IMR-90 (cell line): ENCODE data around the gene FAM83E. TPM values are rescaled to one million over a fixed set of nuclear protein-coding genes. Genes with fewer than 3 reads are reported as not detected.
A peak's percentile ranks its signal among the peaks of the same experiment; 100 is the strongest.

Experiments
- ATAC-seq: fragments of 200-7000 bp; cut with Tn5 transposase; 2 replicates; pipeline ENCODE4 v1.9.1; 2020; ENCODE audit warnings: low read depth, mild to moderate bottlenecking, moderate library complexity
- BruUV-seq: library from RNA; stranded (reverse); fragments of 400-500 nt; replicated peaks from 2 replicates; lab custom pipeline; 2021; lab: Mats Ljungman, UMichigan
- CTCF ChIA-PET: fragments of 300-600 bp; formaldehyde crosslinking; extraction: SDS; loops from one replicate; lab custom pipeline; 2021; ENCODE audit warnings: antibody characterized with exemption; lab: Yijun Ruan, JAX
- POLR2A ChIA-PET: fragments of 300-600 bp; sonication (Branson Sonifier 250); formaldehyde crosslinking; loops from one replicate; lab custom pipeline; 2022; ENCODE audit warnings: antibody characterized with exemption; ENCODE audit not compliant: unreplicated experiment; lab: Charles Lee
- DNase-seq: peaks from one replicate; pipeline ENCODE4 v3.0.0; 2013
- H2AFZ ChIP-seq: replicated peaks from 2 replicates; pipeline ENCODE3; 2013; ENCODE audit warnings: low read length, mild to moderate bottlenecking; ENCODE audit not compliant: poor library complexity
- H2AK5ac ChIP-seq: 2 replicates; pipeline ENCODE4 v1.6.1; 2013; ENCODE audit warnings: low read depth, low read length, inconsistent platforms
- H2AK9ac ChIP-seq: replicated peaks from 2 replicates; pipeline ENCODE3; 2013; ENCODE audit warnings: mild to moderate bottlenecking, low read depth, low read length, moderate library complexity; ENCODE audit not compliant: poor library complexity
- H2BK120ac ChIP-seq: 2 replicates; pipeline ENCODE4 v1.6.1; 2013; ENCODE audit warnings: low read depth, low read length, inconsistent platforms
- H2BK15ac ChIP-seq: 3 replicates; pipeline ENCODE4 v1.6.1; 2013; ENCODE audit warnings: low read depth, low read length, inconsistent platforms
- H2BK20ac ChIP-seq: 2 replicates; pipeline ENCODE4 v1.6.1; 2013; ENCODE audit warnings: low read depth, mild to moderate bottlenecking, inconsistent platforms, low read length, moderate library complexity
- H2BK5ac ChIP-seq: 2 replicates; pipeline ENCODE4 v1.6.1; 2013; ENCODE audit warnings: mild to moderate bottlenecking, low read depth, low read length, inconsistent platforms; ENCODE audit not compliant: poor library complexity, severe bottlenecking
- H3K14ac ChIP-seq: replicated peaks from 2 replicates; pipeline ENCODE4 v1.6.1; 2013; ENCODE audit warnings: low read depth, low read length, inconsistent platforms
- H3K18ac ChIP-seq: 2 replicates; pipeline ENCODE4 v1.6.1; 2013; ENCODE audit warnings: low read depth, low read length, control low read depth
- H3K23ac ChIP-seq: 2 replicates; pipeline ENCODE4 v1.6.1; 2013; ENCODE audit warnings: low read depth, low read length, inconsistent platforms
- H3K27ac ChIP-seq: 2 replicates; pipeline ENCODE4 v1.5.1; 2013; ENCODE audit warnings: mild to moderate bottlenecking, control low read depth, low read length; ENCODE audit not compliant: insufficient read depth
- H3K27me3 ChIP-seq: 2 replicates; pipeline ENCODE4 v1.6.1; 2013; ENCODE audit warnings: low read length; ENCODE audit not compliant: control insufficient read depth, insufficient read depth
- H3K36me3 ChIP-seq: 2 replicates; pipeline ENCODE4 v1.6.1; 2013; ENCODE audit warnings: low read length, mixed read lengths; ENCODE audit not compliant: control insufficient read depth, insufficient read depth
- H3K4ac ChIP-seq: 2 replicates; pipeline ENCODE4 v1.6.1; 2013; ENCODE audit warnings: low read depth, low read length, inconsistent platforms
- H3K4me1 ChIP-seq: 2 replicates; pipeline ENCODE4 v1.6.1; 2013; ENCODE audit warnings: low read length, mixed read lengths; ENCODE audit not compliant: control insufficient read depth, insufficient read depth
- H3K4me2 ChIP-seq: 2 replicates; pipeline ENCODE4 v1.6.1; 2013; ENCODE audit warnings: low read depth, mild to moderate bottlenecking, control low read depth, low read length, moderate library complexity
- H3K4me3 ChIP-seq: 2 replicates; pipeline ENCODE4 v1.5.1; 2013; ENCODE audit warnings: low read depth, mild to moderate bottlenecking, control low read depth, low read length, moderate library complexity; ENCODE audit not compliant: insufficient read depth
- H3K56ac ChIP-seq: 2 replicates; pipeline ENCODE4 v1.6.1; 2013; ENCODE audit warnings: low read length, inconsistent platforms; ENCODE audit not compliant: insufficient read depth; ENCODE audit errors: extremely low read depth
- H3K79me1 ChIP-seq, 2 experiments: 2 replicates each; pipeline ENCODE4 v1.6.1; 2013; ENCODE audit warnings: low read length in 2 of 2, inconsistent platforms in 1 of 2, low read depth in 1 of 2
- H3K9ac ChIP-seq: 2 replicates; pipeline ENCODE4 v1.6.1; 2013; ENCODE audit warnings: low read depth, low read length, control low read depth
- H3K9me1 ChIP-seq: 2 replicates; pipeline ENCODE4 v1.6.1; 2013; ENCODE audit warnings: low read length, inconsistent platforms; ENCODE audit not compliant: insufficient read depth
- H3K9me3 ChIP-seq: 2 replicates; pipeline ENCODE4 v1.6.1; 2013; ENCODE audit warnings: low read length; ENCODE audit not compliant: control insufficient read depth, insufficient read depth
- H4K20me1 ChIP-seq: 2 replicates; pipeline ENCODE4 v1.6.1; 2013; ENCODE audit warnings: low read length, inconsistent platforms; ENCODE audit not compliant: insufficient read depth
- H4K5ac ChIP-seq: 2 replicates; pipeline ENCODE4 v1.6.1; 2013; ENCODE audit warnings: mild to moderate bottlenecking, low read depth, low read length, control low read depth
- H4K8ac ChIP-seq, 2 experiments: 2 replicates each; pipeline ENCODE4 v1.6.1; 2013; ENCODE audit warnings: low read depth in 2 of 2, low read length in 2 of 2, control low read depth in 1 of 2, inconsistent platforms in 1 of 2
- H4K91ac ChIP-seq: 2 replicates; pipeline ENCODE4 v1.6.1; 2013; ENCODE audit warnings: low read depth, low read length, inconsistent platforms; ENCODE audit not compliant: insufficient read depth
- CEBPB ChIP-seq: IDR thresholded peaks from 2 replicates; pipeline ENCODE4 v1.6.1; 2012; ENCODE audit warnings: low read depth, low read length, improper control_type of control experiment
- FOS ChIP-seq: fragments of 150-350 bp; IDR thresholded peaks from 2 replicates; pipeline ENCODE4 v1.6.1; 2016; ENCODE audit warnings: low read depth, low read length
- MXI1 ChIP-seq: IDR thresholded peaks from 2 replicates; pipeline ENCODE4 v1.6.1; 2012; ENCODE audit warnings: low read depth, mild to moderate bottlenecking, low read length, moderate library complexity, borderline replicate concordance
- NFE2L2 ChIP-seq: fragments of 150-350 bp; IDR thresholded peaks from 2 replicates; pipeline ENCODE4 v1.6.1; 2016; ENCODE audit warnings: low read depth, mild to moderate bottlenecking, low read length
- POLR2A ChIP-seq: IDR thresholded peaks from 2 replicates; pipeline ENCODE4 v1.6.1; 2012; ENCODE audit warnings: mild to moderate bottlenecking, low read depth, low read length
- RFX5 ChIP-seq: IDR thresholded peaks from 2 replicates; pipeline ENCODE4 v1.8.0; 2012; ENCODE audit warnings: low read depth, mild to moderate bottlenecking, low read length, moderate library complexity
- WGBS, 2 experiments: methylation state at CpG; one replicate each; pipeline versions ENCODE4 v1.1.5 to v1.1.7; 2013; ENCODE audit warnings: missing lambda C conversion rate in 2 of 2; ENCODE audit not compliant: insufficient read length in 1 of 2; ENCODE audit errors: extremely low coverage in 2 of 2; 5-methylcytosine and 5-hydroxymethylcytosine counted together
- dilution Hi-C: fragments of 300-500 bp; cut with HindIII; formaldehyde crosslinking; loops from one replicate; pipeline ENCODE4 v1.14.3; 2018; ENCODE audit warnings: low sequenced_read_pairs; ENCODE audit not compliant: unreplicated experiment
- in situ Hi-C: fragments of 300-500 bp; cut with MboI; formaldehyde crosslinking; loops from 3 replicates; pipeline ENCODE4 v1.14.3; 2019; ENCODE audit warnings: low sequenced_read_pairs, inconsistent platforms, mixed read lengths
- intact Hi-C: fragments of 100-400 bp; cut with micrococcal nuclease; formaldehyde crosslinking; loops from 2 replicates; pipeline ENCODE4 v1.10.0; 2022
- polyA plus RNA-seq, 3 experiments: library from polyadenylated mRNA; depleted of rRNA; stranded (reverse); fragments of >200 nt; gene quantifications; 2 replicates each; pipeline ENCODE4 v1.2.3, GENCODE V29; 2012; ENCODE audit warnings: low replicate concordance in 1 of 3
- total RNA-seq: library from RNA; depleted of rRNA; stranded (reverse); fragments of >200 nt; gene quantifications from 2 replicates; pipeline ENCODE4 v1.2.3, GENCODE V29; 2012

The FAM83E gene
- total and polyA plus RNA-seq, 2 of the 4 experiments (the other 2 are of a cell fraction), result 0.05 to 0.36 TPM

DNA sequence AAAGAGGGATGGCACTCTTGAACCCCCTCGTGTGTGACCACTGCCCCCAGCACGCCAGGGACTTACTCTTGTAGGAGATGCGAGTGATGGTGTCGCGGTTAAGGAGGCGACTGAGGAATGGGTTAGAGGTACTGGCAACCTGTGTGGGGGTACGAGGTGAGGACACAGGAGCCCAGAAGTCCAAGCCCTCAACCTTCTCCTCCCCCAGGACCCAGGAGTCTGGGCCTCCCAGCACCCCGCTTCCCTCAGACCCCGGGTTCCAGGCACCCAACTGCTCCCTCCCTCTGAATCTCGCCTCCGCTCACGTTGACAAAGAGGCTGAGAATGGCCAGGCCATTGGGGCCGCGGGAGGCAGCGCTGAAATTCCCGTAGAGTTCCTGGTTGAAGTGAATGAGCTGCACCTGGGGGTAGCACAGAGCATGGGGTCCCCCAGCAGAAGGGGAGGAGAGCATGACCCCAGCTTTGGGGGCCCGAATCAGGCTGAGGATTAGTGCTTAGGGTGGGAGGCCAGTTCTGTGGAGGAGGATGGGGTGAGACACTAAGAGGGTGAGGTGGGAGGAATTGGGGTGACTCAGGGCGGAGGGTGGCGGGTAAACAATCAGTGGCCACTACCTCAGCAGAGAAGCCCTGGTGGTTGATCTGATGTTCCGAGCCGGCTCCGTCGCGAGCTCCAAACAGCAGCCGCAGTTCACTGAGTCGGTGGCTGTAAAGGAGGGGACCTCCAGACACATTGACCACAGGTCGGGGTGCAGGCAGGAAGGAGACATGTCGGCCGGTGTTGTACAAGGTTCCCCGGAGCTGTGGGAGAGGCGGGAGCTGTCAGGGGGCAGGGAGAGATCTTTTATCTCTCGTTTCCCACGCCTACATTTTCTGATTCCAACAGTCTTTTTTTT is 24.9 kb upstream of the FAM83E start:
- BruUV-seq, result no TSS peak
- peaks cover 10% of the 10 kb centered on the region for H3K9me1 ChIP-seq
- H2AK9ac ChIP-seq, result no peak overlapping the region
- H2BK15ac ChIP-seq, result no peak overlapping the region
- peaks cover 9% of the 10 kb centered on the region for H3K4me1 ChIP-seq
- H3K36me3 ChIP-seq, result no peaks in the 10 kb centered on the region
- no peak overlapping the region for H2BK120ac ChIP-seq
- no peak overlapping the region for H3K23ac ChIP-seq
- no peak overlapping the region for H3K56ac ChIP-seq
- dilution Hi-C loops, result no loop called here
- H3K4me2 ChIP-seq, result no peak overlapping the region
- in situ Hi-C loops, result loop anchor here (10.0 kb wide), 2 partner anchors 195 to 325 kb away; partner anchors contain the start of genes FTL and HSD17B14
- intact Hi-C loops, result loop anchor here (10.0 kb wide), 1 partner anchor 325 kb away; the partner anchor contains the start of gene FTL
- ATAC-seq (no peak), DNase-seq (no peak)
- H3K4ac ChIP-seq, result no peak overlapping the region
- H2AFZ ChIP-seq, result peak overlapping the region; percentile 68
- H3K14ac ChIP-seq, result no peak overlapping the region
- H3K18ac ChIP-seq, result no peak overlapping the region
- peak overlapping the region; percentile 73; the same call in 1 of the 2 replicates for H2AK5ac ChIP-seq
- no peaks in the 10 kb centered on the region for H3K27me3 ChIP-seq
- no peak overlapping the region for H2BK20ac ChIP-seq
- no peak overlapping the region for H3K27ac ChIP-seq
- ChIA-PET CTCF (no interaction called here), POLR2A (no interaction called here)
- 68% methylated on average over 10 of the region's 33 CpGs; no CpG with 5 or more reads in 1 of the 2 experiments for WGBS, 2 experiments
- peaks cover 4% of the 10 kb centered on the region; the same call in 1 of the 2 replicates for H4K20me1 ChIP-seq
- TF ChIP-seq RFX5, result no peak
- TF ChIP-seq NFE2L2, result no peak
- no peak for TF ChIP-seq FOS
- no peak for TF ChIP-seq MXI1
- TF ChIP-seq POLR2A, result no peak
- TF ChIP-seq CEBPB, result no peak
- H4K5ac ChIP-seq, result no peak overlapping the region
- H3K79me1 ChIP-seq, result peaks cover 0 to 9% of the 10 kb centered on the region in 2 experiments; a peak in 2 of 4 replicates
- no peak overlapping the region for H2BK5ac ChIP-seq
- no peak overlapping the region for H4K8ac ChIP-seq
- no peak overlapping the region for H3K9ac ChIP-seq
- H3K4me3 ChIP-seq, result no peak overlapping the region
- H4K91ac ChIP-seq, result no peak overlapping the region
- no peaks in the 10 kb centered on the region for H3K9me3 ChIP-seq
